Left lobe of liver (tissue), 2 donors: ENCODE data around the gene RLBP1. TPM values are rescaled to one million over a fixed set of nuclear protein-coding genes. Genes with fewer than 3 reads are reported as not detected.

ENCODE experiments used
- ATAC-seq: fragments of 200-7000 bp; cut with Tn5 transposase; one replicate; pipeline ENCODE4 v1.9.1; 2020; ENCODE audit warnings: mild to moderate bottlenecking, moderate library complexity
- DNase-seq: peaks from one replicate; pipeline ENCODE4 v3.0.0-alpha.2; 2020; ENCODE audit warnings: low spot score
- total RNA-seq: library from RNA; stranded (reverse); gene quantifications from one replicate; pipeline ENCODE4 v1.2.1, GENCODE V29; 2021
- donor health status: DM: no; HTN: no; CAD: no; lungs with moderate emphysema.
- donor health status: DM: no; HTN: yes; CAD: no.

The RLBP1 gene
- total RNA-seq, 1 donor from 2014 or later = not detected

DNA sequence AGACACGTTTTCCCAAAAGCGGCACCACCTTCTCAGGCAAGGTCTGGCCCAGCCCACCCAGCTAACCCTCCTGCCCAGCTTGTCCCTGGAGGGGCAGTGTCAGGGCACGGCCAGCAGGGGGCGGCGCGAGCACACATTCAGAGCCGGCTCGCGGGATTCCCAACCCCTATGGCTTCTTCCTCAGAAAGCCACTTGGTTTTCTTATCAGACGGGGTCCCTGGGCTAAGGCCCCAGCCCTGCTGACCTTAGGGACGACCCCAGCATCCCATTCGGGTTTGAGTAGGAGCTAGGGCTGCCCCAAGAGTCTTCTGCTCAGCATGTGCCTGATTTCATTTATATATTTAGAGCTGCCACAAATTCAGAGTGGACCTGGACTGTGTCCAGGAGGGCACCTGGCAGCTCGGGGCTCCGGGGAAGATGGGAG lies 14.5 kb downstream of the RLBP1 start:
- DNase-seq = peak; percentile 69
- peak; percentile 95 for ATAC-seq

DNA sequence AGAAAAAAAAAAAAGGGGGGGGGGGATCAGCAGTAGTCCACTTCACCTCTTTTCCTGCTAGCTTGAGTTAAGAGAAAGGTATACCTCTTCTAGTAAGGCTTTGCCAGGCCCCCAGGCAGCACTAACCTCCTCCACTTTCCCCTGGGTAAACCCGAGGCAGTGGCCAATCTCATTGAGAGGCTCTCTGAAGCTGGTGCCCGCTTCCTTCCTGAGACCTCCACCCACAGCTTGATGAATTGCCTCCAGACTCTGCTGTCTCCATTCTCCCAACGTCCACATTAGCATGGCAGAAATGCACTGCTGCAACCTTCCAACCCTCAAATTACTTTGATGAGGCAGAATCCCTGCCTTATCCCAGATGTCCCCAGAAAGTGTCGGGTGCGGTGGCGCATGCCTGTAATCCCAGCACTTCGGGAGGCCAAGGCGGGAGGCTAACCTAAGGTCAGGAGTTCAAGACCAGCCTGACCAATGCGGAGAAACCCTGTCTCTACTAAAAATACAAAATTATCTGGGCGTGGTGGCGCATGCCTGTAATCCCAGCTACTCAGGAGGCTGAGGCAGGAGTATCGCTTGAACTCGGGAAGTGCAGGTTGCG lies 15.3 kb downstream of the RLBP1 start:
- no peak for ATAC-seq
- DNase-seq = no peak

DNA sequence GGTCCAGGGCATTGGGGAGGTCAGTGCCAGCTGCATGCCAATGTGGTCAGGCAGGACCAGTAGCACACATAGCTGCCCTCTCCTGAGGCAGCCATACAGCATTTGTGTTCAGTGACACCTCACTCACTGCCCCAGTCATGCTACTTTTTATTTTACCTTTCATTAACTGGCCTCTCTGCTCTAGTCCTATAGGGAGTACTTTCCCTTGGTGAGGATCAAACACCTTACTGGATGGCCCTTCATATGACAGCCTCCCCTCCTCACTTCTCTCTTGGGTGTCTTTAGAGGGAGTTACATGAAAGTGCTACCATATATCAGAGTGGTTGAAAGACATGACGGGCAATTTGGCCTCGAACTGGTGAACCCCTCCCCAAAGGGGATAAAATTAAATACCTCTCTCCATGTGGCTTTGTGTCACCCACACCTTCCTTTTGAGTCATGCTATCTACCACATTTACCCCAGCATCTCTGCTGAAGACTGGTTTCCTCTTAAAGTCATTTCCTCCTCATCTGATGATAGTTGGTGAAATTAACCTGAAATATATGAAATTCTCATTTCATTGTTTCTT lies 17.6 kb downstream of the RLBP1 start:
- no peak for DNase-seq
- ATAC-seq = peak; percentile 23

- no peak for DNase-seq
- ATAC-seq = peak; percentile 10
Observed at GRCh38 chr15:89201465-89202005, 19.8 kb downstream of the RLBP1 start.

GRCh38 chr15:89200182-89200581 lies 21.2 kb downstream of the RLBP1 start:
- no peak for DNase-seq
- no peak for ATAC-seq

DNA sequence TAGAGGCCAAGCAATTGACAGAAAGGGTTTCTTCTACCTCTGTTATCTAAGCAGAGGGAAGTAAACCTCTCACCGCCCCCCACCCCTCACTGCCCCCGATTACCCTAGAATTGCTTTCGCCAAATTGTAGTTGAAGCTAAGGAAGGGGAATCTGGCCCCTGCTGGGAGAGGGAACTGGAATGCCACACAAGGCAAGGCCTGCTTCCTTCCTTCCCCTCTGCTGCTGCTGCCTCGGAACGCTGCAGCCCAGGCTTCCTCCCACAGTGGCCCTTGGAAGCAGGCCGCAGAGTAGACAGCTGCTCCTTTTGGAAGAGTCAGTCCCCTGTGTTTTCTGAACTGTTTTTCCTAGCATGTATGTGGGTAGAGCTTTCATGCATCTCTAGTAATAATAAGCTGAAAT lies 21.6 kb downstream of the RLBP1 start:
- no peak for DNase-seq
- ATAC-seq = no peak

DNA sequence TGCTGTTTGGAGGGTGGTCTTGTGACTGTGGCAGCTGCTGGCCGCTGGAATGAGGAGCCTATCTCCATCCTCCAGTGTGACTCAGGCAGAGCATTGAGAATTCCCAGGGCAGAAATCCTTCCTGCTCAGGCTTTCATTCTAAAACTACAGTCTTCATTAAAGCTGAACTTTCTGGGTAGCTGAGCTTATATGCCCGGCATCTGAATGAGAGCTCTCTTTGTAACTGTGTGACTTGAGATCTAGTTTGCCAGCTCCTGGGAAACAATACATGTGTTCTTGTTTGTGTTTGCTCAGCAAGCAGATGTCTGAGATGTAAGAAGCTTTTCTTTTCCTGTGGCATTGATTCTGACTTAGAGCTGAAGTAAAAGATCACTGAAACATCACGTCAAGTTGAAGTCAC lies 22.4 kb downstream of the RLBP1 start:
- ATAC-seq = no peak

DNA sequence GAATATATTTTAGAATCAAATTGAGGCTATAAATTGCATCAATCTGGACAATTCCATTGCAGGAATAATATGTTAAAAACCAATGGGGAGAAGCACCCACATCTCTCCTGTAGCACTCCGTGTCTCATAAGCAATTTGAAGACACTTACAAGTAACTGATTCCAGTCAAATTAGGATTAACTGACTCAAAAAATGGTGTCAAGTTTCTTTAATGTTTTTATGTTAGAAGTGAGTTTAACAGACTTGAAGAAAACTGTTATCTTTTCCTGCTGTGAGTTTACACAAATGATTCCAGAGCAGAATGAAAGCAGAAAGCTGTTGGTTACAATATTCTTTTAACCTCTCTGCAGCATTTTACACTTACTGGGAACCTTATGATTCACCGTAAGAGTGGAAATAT lies 23.2 kb downstream of the RLBP1 start:
- no peak for DNase-seq
- no peak for ATAC-seq

More for the DNA sequence above, 22.4 kb downstream of the RLBP1 start:
- no peak for DNase-seq

DNA sequence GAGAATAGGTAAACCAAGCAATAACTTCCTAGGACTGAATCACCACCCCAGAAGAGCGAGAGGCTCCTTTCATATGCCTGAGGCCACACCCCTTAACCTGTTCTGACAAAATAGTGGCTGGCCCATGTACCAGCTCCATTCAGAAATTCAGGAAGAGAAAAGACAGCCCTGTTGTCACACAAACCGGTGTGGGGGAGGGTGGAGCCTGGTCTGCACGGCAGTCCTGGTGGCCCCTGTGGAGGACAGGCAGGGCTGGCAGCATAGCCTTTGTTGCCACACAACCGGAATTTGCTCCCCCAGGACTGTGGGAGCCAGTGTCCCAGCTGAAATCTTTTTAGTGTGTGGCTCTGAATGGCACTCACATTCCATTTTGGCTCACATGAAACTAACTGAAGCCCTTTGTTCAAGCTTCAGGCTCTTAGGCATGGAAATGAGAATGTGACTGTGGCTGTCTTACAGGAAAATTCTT lies 23.8 kb downstream of the RLBP1 start:
- ATAC-seq = peak; percentile 54

GRCh38 chr15:89196994-89197393 lies 24.4 kb downstream of the RLBP1 start:
- ATAC-seq (no peak), DNase-seq (no peak)

More for the DNA sequence above, 23.8 kb downstream of the RLBP1 start:
- no peak for DNase-seq

DNA sequence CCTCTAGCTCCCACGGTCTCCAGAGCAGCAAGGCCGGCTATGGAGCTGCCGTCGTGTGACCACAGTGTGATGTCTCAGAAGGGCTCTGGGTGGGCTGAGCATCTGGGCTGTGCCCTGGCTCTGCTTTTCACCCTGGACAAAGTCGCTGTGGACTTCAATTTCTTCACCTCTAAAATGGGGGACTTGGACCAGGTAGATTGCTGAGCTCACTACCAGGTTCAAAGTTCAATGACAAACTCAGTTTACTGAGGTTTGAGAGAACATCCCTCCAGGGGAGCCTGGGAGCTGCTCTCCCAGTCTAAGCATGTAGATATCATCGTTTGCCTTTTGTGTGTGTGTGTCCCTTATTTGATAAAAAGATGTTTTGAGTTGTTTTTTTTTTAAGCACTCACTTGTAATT lies 25.1 kb downstream of the RLBP1 start:
- peak; percentile 16 for ATAC-seq
- DNase-seq = no peak

DNA sequence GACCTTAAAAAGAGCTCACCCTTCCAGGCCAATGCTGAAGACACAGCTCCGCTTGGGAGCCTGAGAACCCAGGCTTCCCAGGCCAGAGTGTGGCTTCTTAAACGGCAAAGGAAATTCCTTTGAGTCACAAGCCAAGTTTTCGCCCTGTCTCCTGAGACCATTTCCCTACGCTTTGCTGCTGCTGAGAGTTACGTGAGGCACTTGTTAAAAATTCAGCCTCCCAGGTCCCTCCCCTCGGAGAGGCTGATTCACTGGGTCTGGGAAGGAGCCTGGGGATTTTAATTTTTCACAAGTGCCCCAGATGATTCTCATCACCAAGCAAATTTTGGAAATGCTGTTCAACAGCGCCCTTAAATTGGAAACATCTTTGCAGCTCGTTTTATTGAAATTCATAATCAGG lies 25.5 kb downstream of the RLBP1 start:
- no peak for DNase-seq
- ATAC-seq = no peak

DNA sequence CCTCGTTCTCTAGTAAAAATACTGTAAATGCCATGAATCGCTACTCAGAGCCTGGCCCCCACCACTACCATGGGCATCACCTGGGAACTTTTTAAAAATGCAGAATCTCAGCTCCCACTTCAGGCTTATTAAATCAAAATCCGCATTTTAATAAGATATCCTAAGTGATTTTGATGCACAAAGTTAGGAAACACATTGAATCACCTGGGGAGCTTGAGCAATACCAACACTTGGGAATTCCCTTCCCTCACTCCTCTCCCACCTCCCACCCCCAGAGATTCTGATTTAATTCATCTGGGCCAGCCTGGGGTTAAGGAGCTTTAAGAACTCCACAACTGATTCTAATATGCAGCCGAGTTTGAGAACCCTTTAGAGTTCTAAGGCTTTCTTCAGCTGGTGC lies 26.8 kb downstream of the RLBP1 start:
- no peak for DNase-seq

DNA sequence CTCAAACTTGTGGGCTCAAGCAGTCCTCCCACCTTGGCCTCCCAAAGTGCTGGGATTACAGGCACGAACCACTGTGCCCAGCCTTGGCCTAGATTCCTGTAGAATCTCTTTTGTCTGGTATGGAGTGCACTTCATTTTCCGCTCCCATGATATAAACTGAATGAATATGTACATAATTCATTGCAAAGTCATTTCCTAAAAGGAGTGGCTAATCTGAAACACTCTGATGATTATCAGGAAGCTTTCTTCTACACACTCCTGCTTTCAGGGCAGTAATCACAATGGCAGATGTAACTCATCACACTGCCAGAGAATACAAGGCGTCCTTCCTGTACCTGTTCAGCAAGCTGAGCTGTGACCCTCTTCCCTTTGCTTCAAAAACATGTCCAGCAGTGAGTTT lies 28.6 kb downstream of the RLBP1 start:
- ATAC-seq = no peak
- no peak for DNase-seq

More for the DNA sequence above, 26.8 kb downstream of the RLBP1 start:
- no peak for ATAC-seq

DNA sequence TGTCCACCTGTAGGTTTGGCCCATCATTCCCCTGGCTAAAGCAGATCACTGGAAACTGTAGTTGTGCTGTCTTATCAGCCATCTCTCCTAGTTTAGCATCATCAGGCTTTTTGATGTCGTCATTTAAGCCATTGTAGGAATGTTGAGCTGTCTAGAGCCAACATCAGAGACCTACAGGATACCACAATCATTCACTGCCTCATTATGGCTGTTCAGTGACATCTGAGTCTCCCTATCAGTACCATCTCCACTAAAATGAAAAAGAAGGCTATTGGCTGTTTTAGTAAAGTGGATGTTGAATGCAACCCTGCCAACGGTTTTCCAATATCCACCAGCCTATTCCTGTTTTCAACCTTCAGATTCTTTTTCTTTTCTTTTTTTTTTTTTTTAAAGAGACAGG lies 29.2 kb downstream of the RLBP1 start:
- DNase-seq = no peak
- ATAC-seq = no peak

GRCh38 chr15:89187986-89188514 lies 33.3 kb downstream of the RLBP1 start:
- no peak for DNase-seq

GRCh38 chr15:89187301-89187985 lies 33.9 kb downstream of the RLBP1 start:
- ATAC-seq (no peak), DNase-seq (no peak)

More at GRCh38 chr15:89187986-89188514, 33.3 kb downstream of the RLBP1 start:
- peak; percentile 54 for ATAC-seq

GRCh38 chr15:89186803-89187202 lies 34.6 kb downstream of the RLBP1 start:
- ATAC-seq (peak; percentile 58), DNase-seq (no peak)

GRCh38 chr15:89184886-89185526 lies 36.4 kb downstream of the RLBP1 start:
- DNase-seq (no peak), ATAC-seq (peak; percentile 67)

- ATAC-seq (peak; percentile 47), DNase-seq (no peak)
Observed at GRCh38 chr15:89184357-89184756, 37.0 kb downstream of the RLBP1 start.
